Skeletal muscle satellite cell (primary cell): Measurements from ENCODE around the gene MESD.

Experiments
- H3K27me3 ChIP-seq: 2 replicates; pipeline ENCODE4 v1.7.0; 2013; ENCODE audit warnings: low read length; ENCODE audit not compliant: control insufficient read depth, insufficient read depth
- H3K36me3 ChIP-seq: 2 replicates; pipeline ENCODE4 v1.7.0; 2013; ENCODE audit warnings: mild to moderate bottlenecking, control low read depth, low read length; ENCODE audit not compliant: insufficient read depth
- H3K4me1 ChIP-seq: 2 replicates; pipeline ENCODE4 v1.7.0; 2013; ENCODE audit warnings: low read length; ENCODE audit not compliant: control insufficient read depth, insufficient read depth
- H3K4me2 ChIP-seq: 2 replicates; pipeline ENCODE4 v1.7.0; 2013; ENCODE audit warnings: mild to moderate bottlenecking, low read length
- H3K4me3 ChIP-seq: 2 replicates; pipeline ENCODE4 v1.7.0; 2013; ENCODE audit warnings: low read length
- H3K9ac ChIP-seq: 2 replicates; pipeline ENCODE4 v1.7.0; 2013; ENCODE audit warnings: mild to moderate bottlenecking, low read depth, low read length, moderate library complexity
- H3K9me3 ChIP-seq: replicated peaks from 2 replicates; pipeline ENCODE4 v1.7.0; 2013; ENCODE audit warnings: mild to moderate bottlenecking, control low read depth, low read length

The MESD gene

GRCh38 chr15:81012588-81012987 is 23.0 kb upstream of the MESD start:
- no peaks in the 10 kb centered on the region for H3K27me3 ChIP-seq

GRCh38 chr15:81011593-81011992 is 22.0 kb upstream of the MESD start:
- no peaks in the 10 kb centered on the region for H3K9me3 ChIP-seq
- H3K27me3 ChIP-seq: no peaks in the 10 kb centered on the region
- no peaks in the 10 kb centered on the region for H3K36me3 ChIP-seq
- no peak overlapping the region for H3K4me2 ChIP-seq
- no peaks in the 10 kb centered on the region for H3K4me1 ChIP-seq
- no peak overlapping the region for H3K9ac ChIP-seq
- no peak overlapping the region for H3K4me3 ChIP-seq

More at GRCh38 chr15:81012588-81012987, 23.0 kb upstream of the MESD start:
- H3K4me1 ChIP-seq: no peaks in the 10 kb centered on the region
- H3K9ac ChIP-seq: no peak overlapping the region
- H3K4me3 ChIP-seq: no peak overlapping the region
- no peaks in the 10 kb centered on the region for H3K36me3 ChIP-seq
- no peaks in the 10 kb centered on the region for H3K9me3 ChIP-seq
- H3K4me2 ChIP-seq: no peak overlapping the region

- Histone ChIP-seq H3K9me3 (no peaks in the 10 kb centered on the region), H3K4me2 (no peak overlapping the region), H3K4me3 (no peak overlapping the region), H3K4me1 (no peaks in the 10 kb centered on the region), H3K9ac (no peak overlapping the region), H3K27me3 (no peaks in the 10 kb centered on the region), H3K36me3 (peaks cover 5% of the 10 kb centered on the region)
Measured at GRCh38 chr15:81010086-81010485, 20.5 kb upstream of the MESD start.

- Histone ChIP-seq H3K9me3 (no peaks in the 10 kb centered on the region), H3K4me3 (no peak overlapping the region), H3K36me3 (peaks cover 16% of the 10 kb centered on the region), H3K4me2 (no peak overlapping the region), H3K9ac (no peak overlapping the region), H3K27me3 (no peaks in the 10 kb centered on the region), H3K4me1 (peaks cover 18% of the 10 kb centered on the region)
Measured at GRCh38 chr15:81008312-81008711, 18.7 kb upstream of the MESD start.

DNA sequence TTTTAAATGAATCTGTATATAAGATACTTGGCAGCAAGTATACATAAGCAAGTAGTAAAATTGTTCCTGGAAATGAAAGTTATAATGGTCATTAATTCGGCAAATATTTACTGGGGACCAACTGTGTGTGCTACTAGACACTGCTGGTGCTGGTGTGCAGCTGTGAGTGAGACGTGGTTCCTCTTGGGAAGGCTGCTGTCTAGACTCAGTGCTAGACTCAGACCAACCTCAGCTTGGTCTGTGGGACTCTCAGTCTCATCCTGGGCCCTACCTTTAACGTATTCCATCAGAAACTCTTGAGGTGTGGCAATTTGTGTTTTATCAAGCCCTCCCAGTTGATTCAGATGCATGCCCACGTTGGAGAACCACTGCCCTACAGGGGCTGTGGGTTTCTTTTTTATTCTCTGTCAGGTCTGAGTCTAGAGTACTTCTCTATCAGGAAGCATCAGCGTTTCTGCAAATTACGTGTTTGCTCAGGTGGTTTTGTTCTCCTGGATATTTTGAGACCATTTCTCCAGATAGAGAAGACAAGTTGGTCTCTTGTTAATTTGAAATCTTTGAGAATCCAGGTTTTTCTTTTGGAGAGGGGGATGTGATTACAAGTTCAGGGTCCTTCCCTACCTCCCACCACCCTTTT is 17.9 kb upstream of the MESD start:
- Histone ChIP-seq H3K4me3 (no peak overlapping the region), H3K36me3 (peaks cover 23% of the 10 kb centered on the region), H3K9me3 (no peaks in the 10 kb centered on the region), H3K4me1 (peaks cover 24% of the 10 kb centered on the region), H3K9ac (no peak overlapping the region), H3K27me3 (no peaks in the 10 kb centered on the region), H3K4me2 (no peak overlapping the region)

- peaks cover 24% of the 10 kb centered on the region for H3K36me3 ChIP-seq
- no peak overlapping the region for H3K4me2 ChIP-seq
- H3K27me3 ChIP-seq: no peaks in the 10 kb centered on the region
- peaks cover 27% of the 10 kb centered on the region for H3K4me1 ChIP-seq
- no peak overlapping the region for H3K9ac ChIP-seq
- H3K4me3 ChIP-seq: no peak overlapping the region
- no peaks in the 10 kb centered on the region for H3K9me3 ChIP-seq
Measured at GRCh38 chr15:81006124-81006523, 16.5 kb upstream of the MESD start.

DNA sequence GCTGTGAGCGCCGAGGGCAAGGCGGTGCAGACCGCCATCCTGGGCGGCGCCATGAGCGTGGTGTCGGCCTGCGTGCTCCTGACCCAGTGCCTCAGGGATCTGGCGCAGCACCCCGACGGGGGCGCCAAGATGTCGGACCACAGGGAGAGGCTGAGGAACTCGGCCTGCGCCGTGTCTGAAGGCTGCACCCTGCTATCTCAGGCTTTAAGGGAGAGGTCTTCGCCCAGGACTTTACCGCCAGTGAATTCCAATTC is 13.4 kb upstream of the MESD start:
- peak overlapping the region; percentile 82 for H3K4me2 ChIP-seq
- peaks cover 27% of the 10 kb centered on the region for H3K4me1 ChIP-seq
- no peaks in the 10 kb centered on the region for H3K9me3 ChIP-seq
- H3K9ac ChIP-seq: no peak overlapping the region
- H3K27me3 ChIP-seq: no peaks in the 10 kb centered on the region
- H3K36me3 ChIP-seq: peaks cover 24% of the 10 kb centered on the region
- peak overlapping the region; percentile 79 for H3K4me3 ChIP-seq

GRCh38 chr15:81002331-81003096 is 12.9 kb upstream of the MESD start:
- H3K4me1 ChIP-seq: peaks cover 27% of the 10 kb centered on the region
- peak overlapping the region; percentile 82 for H3K4me2 ChIP-seq
- H3K9ac ChIP-seq: peak overlapping the region; percentile 96
- no peaks in the 10 kb centered on the region for H3K27me3 ChIP-seq
- no peaks in the 10 kb centered on the region for H3K9me3 ChIP-seq
- peaks cover 24% of the 10 kb centered on the region for H3K36me3 ChIP-seq
- peak overlapping the region; percentile 79 for H3K4me3 ChIP-seq

GRCh38 chr15:81002009-81002330 is 12.4 kb upstream of the MESD start:
- peak overlapping the region; percentile 79 for H3K4me3 ChIP-seq
- peaks cover 27% of the 10 kb centered on the region for H3K4me1 ChIP-seq
- peak overlapping the region; percentile 96 for H3K9ac ChIP-seq
- no peaks in the 10 kb centered on the region for H3K9me3 ChIP-seq
- no peaks in the 10 kb centered on the region for H3K27me3 ChIP-seq
- H3K4me2 ChIP-seq: peak overlapping the region; percentile 82
- H3K36me3 ChIP-seq: peaks cover 24% of the 10 kb centered on the region

GRCh38 chr15:81001152-81002008 is 11.8 kb upstream of the MESD start:
- Histone ChIP-seq H3K4me3 (peak overlapping the region; percentile 79), H3K4me1 (peaks cover 27% of the 10 kb centered on the region), H3K36me3 (peaks cover 24% of the 10 kb centered on the region), H3K9me3 (no peaks in the 10 kb centered on the region), H3K4me2 (peak overlapping the region; percentile 82), H3K9ac (peak overlapping the region; percentile 96), H3K27me3 (no peaks in the 10 kb centered on the region)

DNA sequence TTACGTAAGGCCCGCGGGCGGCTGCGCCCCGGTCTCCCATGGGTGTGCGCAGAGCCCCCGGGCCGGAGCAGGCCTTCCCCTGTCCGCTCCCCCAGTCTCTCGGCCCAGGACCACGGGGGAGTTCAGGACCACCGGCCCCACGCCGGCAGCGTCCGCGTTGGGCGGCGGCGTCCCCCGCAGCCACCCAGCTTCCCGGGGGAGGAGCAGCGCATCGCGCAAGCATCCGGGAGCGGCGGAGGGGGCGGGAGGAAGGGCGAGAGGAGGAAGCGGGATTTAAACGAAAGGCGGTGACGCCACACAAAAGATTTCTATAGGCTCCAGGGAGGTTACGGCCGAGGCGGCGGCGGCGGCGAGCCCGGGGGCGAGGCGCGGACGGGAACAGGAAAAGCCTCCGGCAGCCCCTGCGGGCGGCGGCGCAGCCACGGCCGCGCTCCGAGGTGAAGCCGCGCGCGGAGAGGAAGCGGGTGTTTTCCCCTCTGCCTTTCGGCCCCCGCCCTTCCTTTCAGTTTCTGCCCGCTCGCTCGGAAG is 11.1 kb upstream of the MESD start, which contains the start of gene TLNRD1:
TLNRD1 (plus strand) TSS at position 300 of the 528 bp plus-strand sequence. CDS start 1,349 bp downstream, outside the sequence.
- no peaks in the 10 kb centered on the region for H3K27me3 ChIP-seq
- H3K36me3 ChIP-seq: peaks cover 23% of the 10 kb centered on the region
- H3K9ac ChIP-seq: peak within 1 kb of the TSS; percentile 96
- H3K9me3 ChIP-seq: no peaks in the 10 kb centered on the region
- H3K4me3 ChIP-seq: peak within 1 kb of the TSS; percentile 79
- H3K4me2 ChIP-seq: peak within 1 kb of the TSS; percentile 82
- H3K4me1 ChIP-seq: peaks cover 27% of the 10 kb centered on the region
